Vagina (tissue), 2 donors: Measurements from ENCODE around the gene SLC22A31.

Experiments
- POLR2A ChIP-seq, 2 donors: fragments of 450-650 bp; IDR thresholded peaks; one replicate each; pipeline ENCODE4 v1.6.1; 2017; ENCODE audit warnings: antibody characterized with exemption in 2 of 2, mild to moderate bottlenecking in 2 of 2, moderate library complexity in 2 of 2
- POLR2AphosphoS5 ChIP-seq, 2 donors: sonication (generic); formaldehyde crosslinking; IDR thresholded peaks; one replicate each; pipeline ENCODE4 v1.9.0; 2017; ENCODE audit warnings: antibody characterized with exemption in 2 of 2, mild to moderate bottlenecking in 2 of 2, low read depth in 1 of 2; ENCODE audit not compliant: insufficient read depth in 1 of 2
- TF ChIP-seq, protein P1 (sequence below), 3 experiments: fragments of 450-650 bp in 2 of 3; fragments of 200-600 bp in 1 of 3; sonication (generic) in 1 of 3; IDR thresholded peaks; one replicate each; pipeline ENCODE4 v1.5.1; 2017 to 2019; ENCODE audit warnings: antibody characterized with exemption in 3 of 3, mild to moderate bottlenecking in 2 of 3, moderate library complexity in 2 of 3

DNA sequence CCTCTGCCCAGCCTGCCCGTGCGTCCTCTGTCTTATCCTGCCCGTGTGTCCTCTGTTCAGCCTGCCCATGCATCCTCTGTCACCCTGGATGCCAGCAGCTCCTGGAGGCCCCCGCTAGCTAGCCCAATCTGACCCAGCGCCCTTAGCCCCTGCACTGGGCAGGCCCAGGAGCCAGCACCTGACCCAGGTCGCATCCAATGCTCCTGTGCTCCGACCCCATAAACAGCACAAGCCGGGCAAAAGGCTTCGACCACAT lies 15.7 kb downstream of the SLC22A31 start:
- TF ChIP-seq POLR2AphosphoS5 (IDR thresholded peaks at IDR 0.05; ENCODE audit: insufficient read depth in 1 of 2, low read depth in 1 of 2) = no peak
- TF ChIP-seq, protein P1, sequence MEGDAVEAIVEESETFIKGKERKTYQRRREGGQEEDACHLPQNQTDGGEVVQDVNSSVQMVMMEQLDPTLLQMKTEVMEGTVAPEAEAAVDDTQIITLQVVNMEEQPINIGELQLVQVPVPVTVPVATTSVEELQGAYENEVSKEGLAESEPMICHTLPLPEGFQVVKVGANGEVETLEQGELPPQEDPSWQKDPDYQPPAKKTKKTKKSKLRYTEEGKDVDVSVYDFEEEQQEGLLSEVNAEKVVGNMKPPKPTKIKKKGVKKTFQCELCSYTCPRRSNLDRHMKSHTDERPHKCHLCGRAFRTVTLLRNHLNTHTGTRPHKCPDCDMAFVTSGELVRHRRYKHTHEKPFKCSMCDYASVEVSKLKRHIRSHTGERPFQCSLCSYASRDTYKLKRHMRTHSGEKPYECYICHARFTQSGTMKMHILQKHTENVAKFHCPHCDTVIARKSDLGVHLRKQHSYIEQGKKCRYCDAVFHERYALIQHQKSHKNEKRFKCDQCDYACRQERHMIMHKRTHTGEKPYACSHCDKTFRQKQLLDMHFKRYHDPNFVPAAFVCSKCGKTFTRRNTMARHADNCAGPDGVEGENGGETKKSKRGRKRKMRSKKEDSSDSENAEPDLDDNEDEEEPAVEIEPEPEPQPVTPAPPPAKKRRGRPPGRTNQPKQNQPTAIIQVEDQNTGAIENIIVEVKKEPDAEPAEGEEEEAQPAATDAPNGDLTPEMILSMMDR (IDR thresholded peaks at IDR 0.05) = no peak
- no peak for TF ChIP-seq POLR2A (IDR thresholded peaks at IDR 0.05)
